Testis (tissue), 3 donors: ENCODE results near the gene ZIC5. TPM values are rescaled to one million over a fixed set of nuclear protein-coding genes. Genes with fewer than 3 reads are reported as not detected.

ENCODE experiments used
- DNase-seq: peaks from one replicate; pipeline ENCODE4 v3.0.0-alpha.2; 2019
- H3K27ac ChIP-seq, 2 donors: fragments of 200-600 bp; sonication (generic); one replicate each; pipeline ENCODE4 v1.5.1; 2019
- H3K27me3 ChIP-seq: fragments of 200-600 bp; sonication (generic); one replicate; pipeline ENCODE4 v1.5.1; 2019
- H3K36me3 ChIP-seq: fragments of 200-600 bp; sonication (generic); one replicate; pipeline ENCODE4 v1.5.1; 2017; ENCODE audit warnings: low read depth; ENCODE audit errors: missing control alignments
- H3K4me1 ChIP-seq: fragments of 200-600 bp; sonication (generic); one replicate; pipeline ENCODE4 v1.5.1; 2019
- H3K4me3 ChIP-seq, 2 donors: fragments of 200-600 bp; sonication (generic); one replicate each; pipeline ENCODE4 v1.5.1; 2017 to 2019
- H3K9me3 ChIP-seq: fragments of 200-600 bp; sonication (generic); one replicate; pipeline ENCODE4 v1.5.1; 2017
- CTCF ChIP-seq, 3 experiments: fragments of 450-650 bp in 2 of 3; fragments of 200-600 bp in 1 of 3; sonication (generic) in 1 of 3; IDR thresholded peaks; one replicate each; pipeline ENCODE4 v1.5.1; 2016 to 2019; ENCODE audit warnings: antibody characterized with exemption in 3 of 3, mild to moderate bottlenecking in 2 of 3, moderate library complexity in 1 of 3
- POLR2A ChIP-seq: fragments of 450-650 bp; IDR thresholded peaks from one replicate; pipeline ENCODE4 v1.6.1; 2017; ENCODE audit warnings: antibody characterized with exemption, mild to moderate bottlenecking, moderate library complexity
- WGBS, 2 donors: methylation state at CpG; one replicate each; pipeline ENCODE4 v1.1.5; 2018; 5-methylcytosine and 5-hydroxymethylcytosine counted together
- intact Hi-C: fragments of 100-400 bp; cut with DNase I; formaldehyde crosslinking; loops from one replicate; pipeline ENCODE4 v1.15.1; 2023; ENCODE audit warnings: low total_unique reads
- polyA plus RNA-seq: library from polyadenylated mRNA; stranded (reverse); fragments of 350-450 nt; fragmentation: Illumina TruSeq; extraction: RNeasy Lipid Tissue Mini Kit (QIAGEN cat#74804); gene quantifications from one replicate; pipeline ENCODE4 v1.2.3, GENCODE V29; 2014; ENCODE audit warnings: low read depth, low replicate concordance; ENCODE audit not compliant: insufficient read depth
- total RNA-seq, 2 donors: library from RNA; depleted of rRNA; stranded (reverse); fragments of >200 nt; gene quantifications; one replicate each; pipeline ENCODE4 v1.2.3, GENCODE V29; 2016

The ZIC5 gene
- total and polyA plus RNA-seq, 3 donors from 2014 or later = 2.0 to 6.9 (median 3.0) TPM

DNA sequence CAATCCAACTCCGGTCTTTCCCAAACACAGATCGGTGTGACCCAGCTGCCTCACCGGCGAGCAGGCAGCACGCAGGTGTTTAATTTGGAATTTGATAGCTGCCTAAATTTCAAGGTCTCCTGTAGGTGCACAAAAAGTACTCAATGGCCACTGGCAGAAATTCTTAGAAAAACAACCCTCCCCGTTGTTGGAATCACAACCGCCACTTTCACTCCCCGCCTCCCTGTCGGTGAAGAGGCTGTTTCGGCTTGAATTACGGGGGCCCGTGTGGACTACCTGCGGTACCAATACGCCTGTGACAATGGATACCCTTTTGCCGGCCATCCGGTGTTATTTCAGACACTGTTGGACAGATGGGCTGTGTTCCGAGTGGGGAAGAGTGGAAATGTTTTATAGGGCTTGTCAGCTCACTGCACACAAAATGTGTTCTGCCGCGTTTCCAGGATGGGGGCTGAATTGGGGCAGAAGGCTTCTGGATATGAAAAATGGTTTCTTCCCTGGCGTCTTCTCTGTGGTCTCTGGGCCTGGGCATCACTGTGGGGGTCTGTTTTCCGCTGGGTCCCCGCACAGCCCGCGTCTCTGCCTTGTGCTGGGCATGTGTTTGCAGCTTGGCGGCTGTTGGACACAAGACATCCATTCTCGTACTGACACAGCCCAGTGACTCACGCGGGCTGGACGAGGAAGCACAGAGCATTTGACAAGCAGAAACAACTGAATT lies 45.4 kb downstream of the ZIC5 start:
- Histone ChIP-seq H3K4me3 (peak overlapping the region in 1 of 2 donors; percentile 47), H3K9me3 (no peaks in the 10 kb centered on the region), H3K27me3 (no peaks in the 10 kb centered on the region), H3K27ac (no peak overlapping the region), H3K4me1 (peaks cover 3% of the 10 kb centered on the region), H3K36me3 (no peaks in the 10 kb centered on the region)
- WGBS, 2 donors = 11 to 24% methylated on average over 23 to 29 of the region's 29 CpGs
- TF ChIP-seq POLR2A (no peak), CTCF (IDR thresholded peaks at IDR 0.05) (no peak)
- intact Hi-C loops = no loop called here
- DNase-seq = peak; percentile 43

GRCh38 chr13:99923877-99924582 lies 47.5 kb downstream of the ZIC5 start:
- Histone ChIP-seq H3K27me3 (no peaks in the 10 kb centered on the region), H3K36me3 (no peaks in the 10 kb centered on the region), H3K4me1 (peaks cover 3% of the 10 kb centered on the region), H3K4me3 (no peak overlapping the region), H3K27ac (no peak overlapping the region), H3K9me3 (no peaks in the 10 kb centered on the region)
- TF ChIP-seq CTCF (IDR thresholded peaks at IDR 0.05) (no peak), POLR2A (no peak)
- 89 to 95% methylated on average over 6 of the region's 6 CpGs for WGBS, 2 donors
- intact Hi-C loops = no loop called here
- no peak for DNase-seq

GRCh38 chr13:99922631-99923404 lies 48.7 kb downstream of the ZIC5 start:
- WGBS, 2 donors = 82 to 90% methylated on average over 19 to 20 of the region's 20 CpGs
- peaks cover 3% of the 10 kb centered on the region for H3K4me1 ChIP-seq
- intact Hi-C loops = no loop called here

GRCh38 chr13:99919132-99919531 lies 52.4 kb downstream of the ZIC5 start:
- no peaks in the 10 kb centered on the region for H3K36me3 ChIP-seq
- DNase-seq = no peak
- TF ChIP-seq CTCF (IDR thresholded peaks at IDR 0.05) (no peak), POLR2A (no peak)
- no peaks in the 10 kb centered on the region for H3K27me3 ChIP-seq
- no peaks in the 10 kb centered on the region for H3K4me1 ChIP-seq
- intact Hi-C loops = loop anchor here (10.0 kb wide), 1 partner anchor 596 kb away; no protein-coding TSS in a partner anchor
- no peak overlapping the region for H3K4me3 ChIP-seq
- H3K27ac ChIP-seq = no peak overlapping the region
- WGBS, 2 donors = 70 to 88% methylated on average over 2 of the region's 2 CpGs
- H3K9me3 ChIP-seq = no peaks in the 10 kb centered on the region

More at GRCh38 chr13:99922631-99923404, 48.7 kb downstream of the ZIC5 start:
- TF ChIP-seq POLR2A = no peak
- TF ChIP-seq CTCF (IDR thresholded peaks at IDR 0.05) = no peak
- no peaks in the 10 kb centered on the region for H3K27me3 ChIP-seq
- H3K4me3 ChIP-seq = no peak overlapping the region
- no peak overlapping the region for H3K27ac ChIP-seq
- H3K36me3 ChIP-seq = no peaks in the 10 kb centered on the region
- H3K9me3 ChIP-seq = no peaks in the 10 kb centered on the region
- DNase-seq = no peak
